Fibroblast of skin of abdomen (primary cell): Measurements from ENCODE around the gene MICAL1.
A peak's percentile ranks its signal among the peaks of the same experiment; 100 is the strongest.

ENCODE experiments used
- DNase-seq: peaks from one replicate; pipeline ENCODE4 v3.0.0-alpha.2; 2013

Gene MICAL1

DNA sequence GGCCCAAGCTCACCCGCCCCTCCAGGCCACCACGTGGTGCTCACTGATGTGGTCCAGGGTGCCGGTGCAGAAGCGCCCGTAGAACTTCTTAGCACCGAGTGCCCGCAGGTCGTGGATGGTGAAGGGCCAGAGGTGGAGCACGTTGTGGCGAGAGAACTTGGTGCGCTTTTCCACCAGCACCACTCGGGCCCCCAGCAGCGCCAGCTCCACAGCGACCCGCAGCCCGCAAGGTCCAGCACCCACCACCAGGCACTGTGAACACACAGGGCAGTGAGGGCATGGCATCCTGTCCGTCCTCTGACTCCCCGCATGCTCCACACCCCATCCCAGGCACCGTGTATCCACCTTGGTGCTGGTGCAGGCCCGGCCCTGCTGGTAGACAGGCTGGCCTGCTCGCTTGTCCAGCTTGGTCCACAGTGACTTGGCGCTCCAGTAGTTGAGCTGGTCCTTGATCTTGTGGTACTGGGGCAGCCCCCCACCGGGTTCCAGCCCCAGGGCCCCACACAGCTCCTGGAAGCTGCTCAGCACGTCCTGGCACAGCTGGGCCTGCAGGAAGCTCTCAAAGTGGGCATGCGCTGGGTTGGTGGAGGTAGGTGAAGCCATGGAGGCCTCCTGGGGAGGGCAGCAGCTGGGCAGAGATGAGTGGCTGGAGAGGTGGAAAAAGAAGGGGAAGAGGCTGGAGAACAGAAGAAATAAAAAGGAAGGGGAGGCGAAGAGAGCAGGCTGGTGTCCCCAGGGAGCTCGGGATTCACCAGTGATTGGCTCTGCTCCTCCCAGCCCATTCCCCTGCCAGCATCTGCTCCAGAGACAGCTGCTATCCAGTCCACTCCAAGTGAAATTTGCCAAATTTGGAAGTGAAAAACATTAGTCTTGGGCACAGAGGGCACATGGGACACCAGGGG lies 1.7 kb downstream of the MICAL1 start:
- peak; percentile 54 for DNase-seq

DNA sequence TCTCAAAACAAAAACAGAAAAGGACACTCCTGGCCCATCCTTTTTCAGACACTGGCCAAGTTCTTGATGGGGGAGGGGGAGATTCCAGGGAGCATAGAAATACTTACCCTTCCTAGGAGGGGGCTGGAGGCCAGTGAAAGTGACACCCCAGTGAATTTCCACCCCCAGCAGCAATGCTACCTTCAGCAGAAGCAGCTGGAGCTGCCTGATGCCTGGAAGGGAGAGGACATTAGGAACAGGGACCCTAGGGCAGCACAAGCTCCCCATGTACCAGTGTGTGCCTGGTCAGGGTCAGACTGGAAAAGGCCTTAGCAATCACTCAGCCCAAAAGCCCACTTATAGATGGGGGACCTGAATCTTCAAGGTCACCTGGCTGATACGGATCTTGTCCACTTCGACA lies 2.4 kb downstream of the MICAL1 start:
- no peak for DNase-seq

DNA sequence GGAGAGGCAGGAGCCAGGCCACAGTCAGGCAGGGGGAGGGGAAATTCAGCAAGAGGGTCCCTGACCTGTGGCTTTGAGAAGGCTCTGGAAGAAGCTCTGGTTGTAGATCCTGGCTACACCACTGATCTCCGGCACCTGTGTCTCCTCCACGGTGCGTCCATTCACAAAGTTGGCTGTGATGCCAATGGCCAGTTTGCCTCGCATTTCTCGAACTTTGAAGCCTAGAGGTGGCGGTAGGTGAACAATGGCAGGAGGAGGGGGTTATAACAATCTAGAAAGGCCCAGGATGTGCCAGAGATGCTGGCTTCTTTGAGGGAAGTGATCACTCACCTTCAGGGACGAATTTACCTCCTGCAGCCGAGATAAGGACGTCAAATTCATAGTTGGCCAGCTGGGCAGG lies 3.4 kb downstream of the MICAL1 start:
- DNase-seq = no peak

DNA sequence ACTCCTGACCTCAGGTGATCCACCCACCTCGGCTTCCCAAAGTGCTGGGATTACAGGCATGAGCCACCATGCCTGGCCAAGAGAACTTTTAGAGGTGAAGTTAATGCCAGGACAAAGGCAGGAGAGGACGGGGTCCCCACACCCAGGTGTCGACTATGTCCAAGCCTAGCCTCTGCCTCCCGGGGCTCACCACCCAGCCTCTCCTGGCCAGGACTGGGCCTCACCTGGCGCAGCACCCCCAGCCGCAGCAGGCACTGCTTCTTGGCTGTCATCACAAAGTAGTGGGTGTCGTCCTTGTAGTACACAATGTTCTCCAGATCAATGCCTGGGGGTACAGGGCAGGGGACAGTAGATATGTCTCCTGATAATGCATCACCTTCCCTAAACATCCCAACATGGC lies 4.2 kb downstream of the MICAL1 start:
- no peak for DNase-seq

DNA sequence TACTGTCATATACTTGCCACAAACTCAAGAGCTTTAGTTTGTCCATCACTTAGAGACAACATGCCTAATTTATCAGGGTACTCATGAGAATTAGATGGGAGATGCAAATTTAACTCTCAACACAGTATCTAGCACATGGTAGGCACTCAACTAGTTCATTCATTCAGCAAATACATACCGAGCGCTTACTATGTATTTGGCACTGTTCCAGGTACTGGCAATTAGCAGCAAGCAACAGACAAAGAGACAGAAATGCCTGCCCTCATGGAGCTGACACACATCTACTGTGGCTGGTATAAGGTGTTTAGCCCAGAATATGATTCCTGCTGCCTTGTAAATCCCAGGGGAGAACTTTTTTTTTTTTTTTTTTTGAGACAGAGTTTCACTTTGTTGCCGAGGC lies 4.8 kb downstream of the MICAL1 start:
- no peak for DNase-seq

DNA sequence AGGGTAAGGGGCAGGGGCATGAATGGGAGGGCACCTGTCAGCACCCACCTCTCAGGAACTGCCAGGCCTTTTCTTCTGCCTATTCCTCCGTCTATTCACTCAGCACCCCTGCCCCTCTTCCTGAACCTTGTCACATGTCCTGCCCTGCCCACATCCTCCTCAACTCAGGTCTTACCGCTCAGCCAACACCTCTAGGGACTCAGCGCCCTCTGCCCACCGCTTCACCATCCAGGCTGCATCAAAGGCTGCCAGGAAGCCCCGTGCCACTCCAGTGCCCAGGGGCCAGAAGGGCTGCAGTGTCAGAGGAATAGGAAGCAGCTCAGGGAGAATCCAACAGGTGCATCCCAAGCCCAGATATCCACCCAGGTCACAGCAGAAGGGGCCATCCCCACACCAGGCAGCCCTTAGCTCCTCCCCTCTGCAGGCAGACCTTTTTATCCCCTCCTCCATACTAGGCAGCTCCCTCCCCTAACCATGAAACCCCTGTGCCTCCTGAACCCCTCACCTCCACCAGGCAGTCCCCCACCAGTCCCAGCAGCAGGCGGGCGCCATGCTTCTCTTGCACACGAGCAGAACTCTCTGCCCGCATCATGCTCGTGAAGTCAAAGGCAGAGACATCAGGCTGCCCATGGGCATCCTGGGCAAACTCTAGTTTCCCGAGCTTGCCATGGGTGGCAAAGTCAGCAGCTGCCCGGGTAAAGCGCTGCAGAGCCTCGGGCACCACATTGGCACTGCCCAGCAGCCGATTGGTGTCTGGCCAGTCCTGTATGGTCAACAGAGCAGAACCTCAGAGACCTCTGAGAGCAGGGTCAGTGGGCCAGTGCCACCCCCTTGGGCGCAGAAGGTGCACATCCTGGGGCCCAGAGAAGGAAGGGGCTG lies 5.5 kb downstream of the MICAL1 start:
- no peak for DNase-seq

DNA sequence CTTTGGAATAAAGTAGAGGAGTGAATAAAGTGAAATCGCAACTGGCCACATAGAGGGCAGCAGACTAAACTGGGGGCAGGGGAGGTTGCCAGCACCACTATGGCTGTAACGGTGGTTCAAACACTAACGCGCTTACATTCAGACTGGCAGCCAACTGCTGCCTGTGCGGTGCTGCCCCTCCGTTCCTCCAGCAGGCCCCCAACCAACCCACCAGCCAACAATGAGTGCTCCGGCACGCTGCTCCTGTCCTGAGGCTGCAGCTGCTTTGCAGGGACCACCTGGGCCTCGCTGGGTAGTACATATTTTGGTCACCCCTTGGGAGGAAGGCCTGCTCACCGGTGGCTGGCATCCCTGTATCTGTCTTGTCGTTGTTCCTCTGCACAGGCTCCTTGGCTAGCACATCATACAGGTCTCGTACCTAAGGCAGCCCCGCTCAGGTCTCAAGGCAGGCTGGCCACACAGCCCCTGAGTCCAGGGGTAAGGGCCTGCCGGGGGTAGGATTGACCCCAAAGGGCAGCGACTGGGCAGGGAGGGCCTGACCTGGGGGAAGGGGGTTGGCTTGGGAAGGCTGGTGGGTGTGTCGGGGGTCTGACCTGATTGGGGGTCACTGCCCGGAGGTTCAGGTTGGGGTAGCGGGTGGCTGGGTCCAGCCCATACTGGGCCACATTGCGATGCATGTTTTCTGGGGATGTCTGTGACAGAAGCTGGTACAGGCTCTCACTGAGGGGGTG lies 6.3 kb downstream of the MICAL1 start:
- DNase-seq = no peak

DNA sequence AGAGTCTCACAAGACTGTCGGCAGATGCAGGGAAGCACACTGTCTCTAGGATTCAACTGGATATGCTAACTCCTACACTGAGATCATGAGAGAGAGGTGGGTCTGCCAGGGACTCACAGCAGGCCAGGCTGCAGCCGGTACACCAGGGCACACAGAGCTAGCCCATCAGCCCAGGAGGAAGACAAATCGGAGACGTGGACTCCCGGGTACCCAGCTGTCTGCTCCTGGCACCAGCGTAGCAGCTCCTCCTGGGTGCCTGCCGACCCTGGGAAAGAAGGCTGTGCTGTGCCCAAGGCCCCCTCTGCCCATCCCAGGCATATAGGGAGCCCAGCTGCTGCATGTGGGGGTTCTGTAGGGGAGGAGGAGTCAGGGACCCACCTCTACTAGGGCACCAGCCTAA lies 7.0 kb downstream of the MICAL1 start:
- no peak for DNase-seq

DNA sequence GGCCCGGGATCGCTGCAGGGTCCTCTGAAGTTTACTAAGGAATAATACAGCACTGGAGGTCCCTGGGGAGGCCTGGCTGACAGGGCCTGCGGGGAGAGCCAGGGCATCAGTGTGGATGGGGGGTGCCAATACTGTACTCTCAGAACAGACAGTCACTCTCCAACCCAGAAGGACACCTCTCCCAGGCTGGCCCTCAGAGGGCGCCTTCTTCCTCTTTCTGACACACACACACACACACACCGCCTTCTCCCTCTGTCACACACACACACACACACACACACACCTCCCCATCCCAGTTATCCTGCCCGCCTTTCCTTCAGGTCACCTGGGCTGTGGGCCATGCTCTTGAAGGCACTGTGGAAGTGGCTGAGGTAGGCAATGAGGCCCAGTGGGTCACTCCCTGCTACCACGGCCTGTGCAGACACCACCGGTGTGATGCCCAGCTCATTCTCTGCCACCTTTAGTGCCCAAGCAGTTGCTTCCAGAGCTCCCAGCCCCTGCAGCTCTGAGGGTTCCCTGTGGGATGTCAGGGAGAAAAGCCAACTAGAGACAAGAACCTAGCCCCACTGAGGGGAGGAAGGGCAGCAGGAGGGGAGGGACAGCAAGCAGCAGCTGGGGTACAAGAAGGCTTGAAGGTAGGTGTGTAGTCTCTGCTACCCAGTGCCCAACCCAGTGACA lies 7.6 kb downstream of the MICAL1 start:
- no peak for DNase-seq

DNA sequence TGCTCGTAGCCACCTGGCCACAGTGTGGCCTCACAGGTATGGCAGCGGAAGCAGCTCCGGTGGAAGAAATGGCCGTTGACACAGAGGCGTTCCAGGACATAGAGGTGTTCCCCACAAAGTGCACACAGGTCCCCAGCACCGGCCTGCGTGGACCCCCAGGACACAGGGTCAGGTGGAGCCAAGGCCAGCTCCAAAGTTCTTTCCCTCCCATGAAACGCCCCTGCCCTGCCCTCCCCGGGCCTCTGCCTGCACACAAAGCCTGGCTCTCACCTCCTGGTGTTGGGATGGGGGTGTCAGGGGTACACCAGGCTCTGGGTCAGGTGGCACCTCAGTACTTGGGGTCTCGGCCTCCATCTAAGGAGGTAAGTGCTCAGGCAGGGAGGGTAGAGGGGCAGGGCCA lies 8.5 kb downstream of the MICAL1 start:
- no peak for DNase-seq

DNA sequence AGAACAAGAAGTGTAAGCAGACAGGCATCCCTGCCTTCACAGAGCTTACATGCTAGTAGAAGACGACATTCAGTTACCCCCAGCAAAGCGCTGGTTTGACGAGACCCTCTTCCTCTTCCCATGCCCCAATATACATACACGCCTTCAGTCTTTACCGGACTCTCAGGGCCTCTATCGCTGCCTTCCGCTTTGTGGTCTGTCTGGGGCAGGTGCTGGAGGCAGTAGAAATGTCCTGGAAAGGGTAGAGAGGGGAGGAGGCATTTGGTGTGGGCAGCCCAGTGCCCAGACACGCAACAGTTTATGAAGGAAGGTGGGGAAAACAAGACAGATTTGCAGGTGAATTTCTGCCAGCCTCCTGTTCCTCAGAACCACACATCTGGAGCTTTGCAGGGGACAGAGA lies 9.0 kb downstream of the MICAL1 start:
- no peak for DNase-seq

DNA sequence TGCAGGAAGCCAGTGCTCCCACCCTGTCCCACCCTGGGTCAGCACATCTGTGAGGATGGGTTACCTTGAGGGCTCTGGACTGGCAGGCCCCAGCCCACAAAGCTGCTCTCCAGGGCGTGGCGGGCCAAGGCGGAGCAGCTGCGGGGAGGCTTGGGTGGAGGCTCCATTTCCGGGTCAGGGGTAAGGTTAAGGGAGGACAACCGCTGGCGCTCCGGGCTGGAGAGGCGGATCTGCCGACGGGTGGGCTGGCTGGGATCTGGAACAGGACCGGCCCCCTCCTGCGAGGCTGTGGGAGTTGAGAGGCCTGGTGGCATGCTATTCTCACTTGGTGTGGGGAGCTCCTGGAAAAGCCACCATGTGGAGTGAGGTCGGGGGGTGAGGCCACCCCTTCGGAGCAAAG lies 9.5 kb downstream of the MICAL1 start:
- DNase-seq = no peak

DNA sequence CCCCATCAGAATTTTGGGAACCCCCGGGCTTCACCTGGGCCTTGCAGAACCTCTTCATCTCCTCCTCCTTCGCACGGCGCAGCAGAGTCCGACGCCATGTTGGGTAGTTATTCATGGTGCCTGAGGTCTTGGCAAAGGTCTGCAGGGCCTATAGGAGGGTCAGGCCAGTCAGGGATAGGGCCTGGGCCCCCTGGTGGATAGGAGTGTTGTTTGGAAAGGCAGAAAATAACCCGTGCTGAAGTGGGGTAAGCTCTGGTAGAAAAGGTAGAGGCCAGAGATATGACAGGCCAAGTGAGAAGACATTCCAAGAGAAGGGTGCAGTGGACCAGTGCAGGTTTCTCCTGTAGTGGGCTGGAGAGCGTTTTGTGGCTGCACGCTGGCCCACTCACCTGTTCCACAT lies 10.2 kb downstream of the MICAL1 start:
- no peak for DNase-seq

DNA sequence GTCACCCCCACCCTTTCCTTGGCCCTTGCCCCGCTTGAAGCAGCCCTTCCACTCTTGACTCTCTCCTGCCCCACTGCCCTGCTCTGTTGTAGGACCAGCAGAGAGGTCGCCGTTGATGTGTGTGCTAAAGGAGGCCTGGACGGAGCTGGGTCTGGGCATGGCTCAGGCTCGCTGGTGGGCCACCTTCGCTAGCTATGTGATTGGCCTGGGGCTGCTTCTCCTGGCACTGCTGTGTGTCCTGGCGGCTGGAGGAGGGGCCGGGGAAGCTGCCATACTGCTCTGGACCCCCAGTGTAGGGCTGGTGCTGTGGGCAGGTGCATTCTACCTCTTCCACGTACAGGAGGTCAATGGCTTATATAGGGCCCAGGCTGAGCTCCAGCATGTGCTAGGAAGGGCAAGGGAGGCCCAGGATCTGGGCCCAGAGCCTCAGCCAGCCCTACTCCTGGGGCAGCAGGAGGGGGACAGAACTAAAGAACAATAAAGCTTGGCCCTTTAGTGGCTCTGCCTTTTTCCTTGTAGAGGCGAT lies 12.1 kb downstream of the MICAL1 start:
- DNase-seq = no peak

DNA sequence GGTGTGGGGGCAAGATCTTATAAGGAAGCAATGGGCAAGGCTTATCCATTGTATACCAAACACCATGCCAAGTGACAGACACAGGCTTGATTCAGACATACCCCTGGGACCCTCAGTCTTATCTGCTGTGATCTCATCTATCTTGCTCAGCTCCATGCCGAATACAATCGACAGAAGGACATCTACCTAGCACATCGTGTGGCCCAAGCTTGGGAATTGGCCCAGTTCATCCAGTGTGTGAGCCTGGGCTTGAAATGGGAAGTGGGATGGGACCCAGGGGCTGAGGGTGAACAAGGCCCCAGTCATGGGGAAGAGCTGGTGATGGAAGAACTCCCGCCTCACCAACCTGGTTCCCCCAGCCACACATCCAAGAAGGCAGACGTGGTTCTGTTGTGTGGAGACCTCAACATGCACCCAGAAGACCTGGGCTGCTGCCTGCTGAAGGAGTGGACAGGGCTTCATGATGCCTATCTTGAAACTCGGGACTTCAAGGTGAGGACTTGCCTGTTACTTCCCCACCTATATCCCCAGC lies 13.1 kb downstream of the MICAL1 start:
- no peak for DNase-seq

DNA sequence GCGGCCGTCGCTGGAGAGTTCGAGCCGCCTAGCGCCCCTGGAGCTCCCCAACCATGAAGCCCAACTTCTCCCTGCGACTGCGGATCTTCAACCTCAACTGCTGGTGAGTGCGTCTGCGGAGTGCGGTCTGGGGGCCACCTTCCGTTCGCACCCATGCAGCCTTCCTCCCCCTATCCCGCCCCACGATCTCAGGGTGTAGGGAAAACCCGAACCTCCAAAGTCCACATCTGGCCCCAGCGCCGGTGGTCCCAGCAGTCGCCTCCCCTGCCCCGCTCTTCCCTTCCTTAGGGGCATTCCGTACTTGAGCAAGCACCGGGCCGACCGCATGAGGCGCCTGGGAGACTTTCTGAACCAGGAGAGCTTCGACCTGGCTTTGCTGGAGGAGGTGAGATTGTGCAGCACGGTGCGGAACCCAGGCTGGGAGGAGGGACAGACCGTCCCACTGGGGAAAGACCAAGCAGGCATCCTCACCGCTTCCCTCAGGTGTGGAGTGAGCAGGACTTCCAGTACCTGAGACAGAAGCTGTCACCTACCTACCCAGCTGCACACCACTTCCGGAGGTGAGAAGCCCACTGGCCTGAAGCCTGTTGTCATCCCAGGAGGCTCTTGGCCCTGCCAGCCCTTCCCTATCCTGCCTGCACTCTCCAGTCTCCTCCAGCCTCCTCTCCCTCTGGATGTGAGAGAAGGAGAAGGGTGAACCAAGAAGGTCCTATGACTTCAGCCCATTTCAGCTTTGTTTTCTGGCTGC lies 14.3 kb downstream of the MICAL1 start:
- peak; percentile 52 for DNase-seq

DNA sequence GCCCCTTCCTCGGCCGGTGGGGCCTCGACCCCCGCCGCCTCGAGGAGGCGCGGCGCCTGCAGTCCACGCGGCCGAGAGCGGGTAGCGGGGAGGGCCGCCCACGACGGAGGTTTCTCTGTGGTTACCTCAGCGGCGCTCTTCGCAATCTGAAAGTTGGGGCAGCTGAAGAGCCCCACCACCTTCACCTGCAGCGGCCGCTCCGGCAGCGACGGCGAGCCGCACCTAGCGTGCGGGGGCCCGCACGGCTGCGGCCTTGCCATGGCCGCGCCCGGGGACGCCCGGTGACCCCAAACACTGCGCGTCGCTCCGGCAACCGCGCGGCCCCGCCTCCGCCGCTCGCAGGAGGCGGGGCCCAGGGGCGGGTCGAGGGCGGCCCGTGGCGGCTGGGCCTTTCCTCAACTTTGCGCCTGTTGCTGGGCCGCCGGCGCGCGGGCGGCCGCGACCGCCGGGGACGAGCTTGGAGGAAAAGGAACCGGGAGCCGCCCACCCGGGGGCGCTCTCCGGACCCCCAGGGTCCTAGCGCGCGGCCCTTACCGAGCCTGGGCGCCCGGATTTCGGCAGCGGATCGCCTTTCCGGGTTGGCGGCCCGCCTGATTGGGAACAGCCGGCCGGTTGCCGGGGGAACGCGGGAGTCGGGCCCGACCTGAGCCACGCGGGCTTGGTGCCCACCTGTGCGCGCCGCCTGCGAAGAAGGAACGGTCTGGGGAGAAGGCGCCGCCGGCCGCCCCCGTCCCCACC lies 15.1 kb downstream of the MICAL1 start, which contains the start of the genes PPIL6 and SMPD2:
TSS of gene PPIL6 (minus strand) at position 298 of the 738 bp plus-strand sequence. CDS start at position 260, 38 bp downstream.
TSS of gene SMPD2 (plus strand) at position 394 of the 738 bp plus-strand sequence. CDS start 398 bp downstream, outside the sequence.
- peak; percentile 91 for DNase-seq

DNA sequence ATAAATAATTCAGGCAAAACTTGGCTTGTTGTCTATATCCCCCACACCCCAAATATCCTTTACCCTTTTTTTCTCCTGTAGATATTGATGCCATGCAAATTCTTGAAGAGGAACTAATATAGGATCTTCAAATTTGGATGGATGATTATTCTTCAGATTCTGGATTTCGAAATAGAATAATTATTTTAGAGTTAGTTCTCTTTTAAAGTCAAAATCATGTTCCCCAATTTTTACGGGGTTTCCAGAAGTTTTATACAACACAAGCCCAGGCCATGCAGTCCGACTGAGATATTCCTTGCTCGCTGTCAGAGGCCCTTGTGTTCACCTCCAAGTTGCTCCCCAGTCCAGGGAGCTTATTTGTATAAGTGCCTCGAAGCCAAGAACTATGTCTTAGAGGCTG lies 19.5 kb downstream of the MICAL1 start:
- no peak for DNase-seq

DNA sequence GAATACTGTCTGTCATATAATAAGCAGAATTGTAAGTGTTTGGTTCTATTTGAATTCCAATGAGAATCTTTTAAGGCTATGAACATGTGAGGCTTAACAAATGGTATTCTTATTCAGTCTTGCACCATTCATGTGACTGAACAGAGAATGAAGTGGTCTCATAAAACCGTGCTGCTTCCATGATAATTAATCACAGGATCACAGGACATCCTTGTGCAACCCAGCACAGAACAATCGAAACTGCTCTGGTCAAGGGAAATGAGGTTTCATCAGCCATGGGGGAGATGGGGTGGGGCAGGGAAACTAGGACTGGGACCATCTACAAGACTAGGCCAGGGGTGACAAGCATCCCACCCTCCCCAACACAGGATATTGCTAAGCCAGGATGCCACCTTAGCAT lies 21.1 kb downstream of the MICAL1 start:
- DNase-seq = no peak

DNA sequence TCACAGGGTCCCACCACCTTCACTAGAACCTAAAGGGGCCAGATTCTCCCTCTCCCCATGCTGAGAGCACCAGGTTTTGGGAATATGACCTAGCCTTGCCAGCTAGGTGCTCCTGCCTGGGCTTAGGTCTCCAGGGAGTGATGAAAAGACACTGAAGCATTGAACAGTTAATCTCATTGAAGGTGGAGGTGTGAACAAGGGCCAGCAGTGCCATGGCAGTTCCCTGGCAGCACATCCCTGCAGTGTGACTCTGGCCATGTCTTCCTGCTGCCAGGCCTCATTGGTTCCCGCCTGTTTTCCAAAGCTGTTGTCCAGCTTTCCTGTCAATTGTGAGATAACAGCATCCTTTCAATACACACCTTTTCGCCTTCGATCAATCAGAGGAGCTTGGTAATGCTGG lies 26.1 kb downstream of the MICAL1 start:
- no peak for DNase-seq
